ENCODE data around the gene SYNDIG1L.

GRCh38 chr14:74418031-74418430, 8.0 kb downstream of the SYNDIG1L start:
- TF ChIP-seq CTCF (IDR thresholded peaks at IDR 0.05) = no peak
- TF ChIP-seq POLR2A (IDR thresholded peaks at IDR 0.05) = no peak
- TF ChIP-seq EP300 (IDR thresholded peaks at IDR 0.05) = no peak
- TF ChIP-seq POLR2AphosphoS5 (IDR thresholded peaks at IDR 0.05) = no peak

All from suprapubic skin (tissue), 4 donors.